ENCODE results near the gene PTCH2. TPM values are rescaled to one million over a fixed set of nuclear protein-coding genes. Genes with fewer than 3 reads are reported as not detected.

PTCH2 gene
- total RNA-seq, 2 donors from 2014 or later = 1.5 to 1.6 TPM

- Mint-ChIP-seq H3K9me3 (no peaks in the 10 kb centered on the region), H3K27me3 (ENCODE audit: insufficient read depth) (no peaks in the 10 kb centered on the region), H3K36me3 (ENCODE audit: low read depth) (peaks cover 7% of the 10 kb centered on the region), H3K4me3 (no peak overlapping the region), H3K27ac (no peak overlapping the region), H3K4me1 (no peaks in the 10 kb centered on the region)
- no peaks in the 10 kb centered on the region for H3K27me3 ChIP-seq (ENCODE audit: control insufficient read depth, insufficient read depth, low read length, poor library complexity, severe bottlenecking)
- DNase-seq = no peak
- peaks cover 4% of the 10 kb centered on the region for H3K36me3 ChIP-seq (ENCODE audit: control insufficient read depth, insufficient read depth, low read length)
- H3K9ac ChIP-seq (ENCODE audit: extremely low read depth, low read length, poor library complexity, severe bottlenecking) = no peak overlapping the region
- WGBS, 2 experiments (ENCODE audit: insufficient coverage in 1 of 2, insufficient read length in 1 of 2) = 85 to 93% methylated on average over 3 to 5 of the region's 5 CpGs
- no peaks in the 10 kb centered on the region for H3K9me3 ChIP-seq (ENCODE audit: control insufficient read depth, low read length)
- H3K27ac ChIP-seq (ENCODE audit: low read depth, low read length) = no peak overlapping the region
- H3K4me3 ChIP-seq (ENCODE audit: low read length) = no peak overlapping the region
- H3K4me1 ChIP-seq (ENCODE audit: control insufficient read depth, insufficient read depth, low read length) = no peaks in the 10 kb centered on the region
- no peak for TF ChIP-seq CTCF (conservative IDR thresholded peaks at IDR 0.05)
These were observed 19.9 kb upstream of the PTCH2 start for GRCh38 chr1:44862829-44863401.

- TF ChIP-seq CTCF (conservative IDR thresholded peaks at IDR 0.05) = no peak
- no peaks in the 10 kb centered on the region for H3K27me3 Mint-ChIP-seq (ENCODE audit: insufficient read depth)
- H3K36me3 Mint-ChIP-seq (ENCODE audit: low read depth) = peaks cover 15% of the 10 kb centered on the region
- H3K9ac ChIP-seq (ENCODE audit: extremely low read depth, low read length, poor library complexity, severe bottlenecking) = no peak overlapping the region
- no peak overlapping the region for H3K27ac ChIP-seq (ENCODE audit: low read depth, low read length)
- DNase-seq = no peak
- no peaks in the 10 kb centered on the region for H3K27me3 ChIP-seq (ENCODE audit: control insufficient read depth, insufficient read depth, low read length, poor library complexity, severe bottlenecking)
- H3K36me3 ChIP-seq (ENCODE audit: control insufficient read depth, insufficient read depth, low read length) = peaks cover 6% of the 10 kb centered on the region
- H3K4me3 Mint-ChIP-seq = no peak overlapping the region
- no peak overlapping the region for H3K27ac Mint-ChIP-seq
- WGBS, 2 experiments (ENCODE audit: insufficient coverage in 1 of 2, insufficient read length in 1 of 2) = 83 to 96% methylated on average over 1 of the region's 1 CpG
- H3K4me3 ChIP-seq (ENCODE audit: low read length) = no peak overlapping the region
- no peaks in the 10 kb centered on the region for H3K4me1 ChIP-seq (ENCODE audit: control insufficient read depth, insufficient read depth, low read length)
- H3K4me1 Mint-ChIP-seq = no peaks in the 10 kb centered on the region
- H3K9me3 Mint-ChIP-seq = no peaks in the 10 kb centered on the region
- no peaks in the 10 kb centered on the region for H3K9me3 ChIP-seq (ENCODE audit: control insufficient read depth, low read length)
These were observed 17.9 kb upstream of the PTCH2 start for GRCh38 chr1:44860891-44861425.

- peaks cover 20% of the 10 kb centered on the region for H3K36me3 Mint-ChIP-seq (ENCODE audit: low read depth)
- WGBS, 2 experiments (ENCODE audit: insufficient coverage in 1 of 2, insufficient read length in 1 of 2) = 75 to 100% methylated on average over 1 of the region's 1 CpG
These were observed 17.3 kb upstream of the PTCH2 start for GRCh38 chr1:44860331-44860730.

More at GRCh38 chr1:44860331-44860730, 17.3 kb upstream of the PTCH2 start:
- H3K27ac ChIP-seq (ENCODE audit: low read depth, low read length) = no peak overlapping the region
- no peak for TF ChIP-seq CTCF (conservative IDR thresholded peaks at IDR 0.05)
- no peak overlapping the region for H3K9ac ChIP-seq (ENCODE audit: extremely low read depth, low read length, poor library complexity, severe bottlenecking)
- Mint-ChIP-seq H3K27me3 (ENCODE audit: insufficient read depth) (no peaks in the 10 kb centered on the region), H3K4me1 (no peaks in the 10 kb centered on the region), H3K27ac (no peak overlapping the region), H3K9me3 (no peaks in the 10 kb centered on the region), H3K4me3 (no peak overlapping the region)
- no peak for DNase-seq
- H3K9me3 ChIP-seq (ENCODE audit: control insufficient read depth, low read length) = no peaks in the 10 kb centered on the region
- H3K36me3 ChIP-seq (ENCODE audit: control insufficient read depth, insufficient read depth, low read length) = peaks cover 6% of the 10 kb centered on the region
- H3K27me3 ChIP-seq (ENCODE audit: control insufficient read depth, insufficient read depth, low read length, poor library complexity, severe bottlenecking) = no peaks in the 10 kb centered on the region
- H3K4me1 ChIP-seq (ENCODE audit: control insufficient read depth, insufficient read depth, low read length) = no peaks in the 10 kb centered on the region
- H3K4me3 ChIP-seq (ENCODE audit: low read length) = no peak overlapping the region

Measured in endodermal cell (in vitro differentiated cells).